Esophagus mucosa (tissue), 1 donor: ENCODE measurements around the gene PPP1R1B. TPM values are rescaled to one million over a fixed set of nuclear protein-coding genes. Genes with fewer than 3 reads are reported as not detected.

Source experiments
- total RNA-seq: library from RNA; stranded (reverse); gene quantifications from one replicate; pipeline ENCODE4 v1.2.4, GENCODE V29; 2023
- donor health status: DM: yes; HTN: yes; CAD: no.

Gene PPP1R1B
- total RNA-seq, 1 donor from 2014 or later = 1.6 TPM

Other genes with a start within 250 kb of the PPP1R1B start
- 8.3 TPM for gene FBXL20, start 225.3 kb upstream of the PPP1R1B start, total RNA-seq
- 18.7 TPM for gene MED1, start 175.7 kb upstream of the PPP1R1B start, total RNA-seq
- gene CDK12, start 165.5 kb upstream of the PPP1R1B start, total RNA-seq = 34.4 TPM
- not detected for gene NEUROD2, start 19.0 kb upstream of the PPP1R1B start, total RNA-seq
- 28.0 TPM for gene STARD3, start 10.2 kb downstream of the PPP1R1B start, total RNA-seq
- 0.40 TPM for gene TCAP, start 38.4 kb downstream of the PPP1R1B start, total RNA-seq
- gene PNMT, start 41.5 kb downstream of the PPP1R1B start, total RNA-seq = 1.1 TPM
- gene PGAP3, start 61.1 kb downstream of the PPP1R1B start, total RNA-seq = 22.4 TPM
- 118 TPM for gene ERBB2, start 73.1 kb downstream of the PPP1R1B start, total RNA-seq
- 44.3 TPM for gene MIEN1, start 103.6 kb downstream of the PPP1R1B start, total RNA-seq
- gene GRB7, start 111.0 kb downstream of the PPP1R1B start, total RNA-seq = 45.3 TPM
- gene IKZF3, start 237.4 kb downstream of the PPP1R1B start, total RNA-seq = 1.1 TPM
- gene ZPBP2, start 241.2 kb downstream of the PPP1R1B start, total RNA-seq = not detected